Frontal cortex (tissue), 4 donors: ENCODE measurements around the gene GRAMD4. TPM values are rescaled to one million over a fixed set of nuclear protein-coding genes. Genes with fewer than 3 reads are reported as not detected.
"Not testable (repeated sequence)": the region's sequence is repeated elsewhere in the genome, so short reads cannot be mapped to it uniquely, and the experiment has no call there.

Source experiments
- DNase-seq, 2 donors: peaks; one replicate each; pipeline ENCODE4 v3.0.0; 2012; ENCODE audit warnings: low spot score in 2 of 2
- FAIRE-seq: peaks from 2 replicates; lab custom pipeline; 2012; peaks lifted over from hg19 to GRCh38; lab: Jason Lieb, UNC
- total RNA-seq: library from RNA; depleted of rRNA; stranded (reverse); fragments of >200 nt; gene quantifications from one replicate; pipeline ENCODE4 v1.2.3, GENCODE V29; 2014
- donor health status: control.
- donor health status: control.
- donor health status: control.

Gene GRAMD4
- total RNA-seq, 1 donor from 2014 or later = 49.7 TPM

GRCh38 chr22:46617207-46617985 lies 2.8 kb upstream of the GRAMD4 start:
- no peak for DNase-seq
- FAIRE-seq = no peak

- DNase-seq (no peak), FAIRE-seq (no peak)
Measured at GRCh38 chr22:46617986-46618647, 2.1 kb upstream of the GRAMD4 start.

- FAIRE-seq (no peak), DNase-seq (no peak)
Measured at GRCh38 chr22:46618667-46619066, 1.5 kb upstream of the GRAMD4 start.

GRCh38 chr22:46619240-46619829 lies 851 bp upstream of the GRAMD4 start:
- no peak for FAIRE-seq
- no peak for DNase-seq

- no peak for DNase-seq
- no peak for FAIRE-seq
Measured at GRCh38 chr22:46620588-46621242, 529 bp downstream of the GRAMD4 start.

- FAIRE-seq = not testable (repeated sequence)
Measured at GRCh38 chr22:46621243-46621930, 1.2 kb downstream of the GRAMD4 start.

GRCh38 chr22:46622081-46622521 lies 1.9 kb downstream of the GRAMD4 start:
- FAIRE-seq = no peak
- peak in 1 of 2 donors; percentile 58 for DNase-seq

More at GRCh38 chr22:46621243-46621930, 1.2 kb downstream of the GRAMD4 start:
- not testable (repeated sequence) for DNase-seq

- DNase-seq = no peak
- FAIRE-seq = no peak
Measured at GRCh38 chr22:46625113-46625842, 5.1 kb downstream of the GRAMD4 start.

GRCh38 chr22:46625843-46626349 lies 5.7 kb downstream of the GRAMD4 start:
- FAIRE-seq (no peak), DNase-seq (no peak)

GRCh38 chr22:46626356-46626755 lies 6.2 kb downstream of the GRAMD4 start:
- FAIRE-seq = no peak
- DNase-seq = no peak

- FAIRE-seq (no peak), DNase-seq (no peak)
Measured at GRCh38 chr22:46626911-46627805, 7.0 kb downstream of the GRAMD4 start.

- DNase-seq = no peak
Measured at GRCh38 chr22:46627806-46628482, 7.8 kb downstream of the GRAMD4 start.

GRCh38 chr22:46628756-46629155 lies 8.6 kb downstream of the GRAMD4 start:
- no peak for FAIRE-seq
- no peak for DNase-seq

More at GRCh38 chr22:46627806-46628482, 7.8 kb downstream of the GRAMD4 start:
- no peak for FAIRE-seq

GRCh38 chr22:46629291-46629690 lies 9.1 kb downstream of the GRAMD4 start:
- no peak for DNase-seq
- FAIRE-seq = no peak

GRCh38 chr22:46631113-46631512 lies 10.9 kb downstream of the GRAMD4 start:
- no peak for FAIRE-seq

GRCh38 chr22:46632646-46633249 lies 12.6 kb downstream of the GRAMD4 start:
- FAIRE-seq = no peak
- no peak for DNase-seq

More at GRCh38 chr22:46631113-46631512, 10.9 kb downstream of the GRAMD4 start:
- no peak for DNase-seq

- FAIRE-seq = no peak
- no peak for DNase-seq
Measured at GRCh38 chr22:46633334-46633890, 13.2 kb downstream of the GRAMD4 start.
